B cell (primary cell): ENCODE data around the gene RPS19. TPM values are rescaled to one million over a fixed set of nuclear protein-coding genes. Genes with fewer than 3 reads are reported as not detected.
A peak's percentile ranks its signal among the peaks of the same experiment; 100 is the strongest.

ENCODE experiments used
- ATAC-seq: fragments of 200-7000 bp; cut with Tn5 transposase; one replicate; pipeline ENCODE4 v1.10.0; 2021; ENCODE audit warnings: low read depth, mild to moderate bottlenecking, moderate number of reproducible peaks, moderate library complexity
- CTCF ChIA-PET: fragments of 350-600 bp; sonication (Branson Sonifier 250); formaldehyde crosslinking; loops from one replicate; lab custom pipeline; 2021; ENCODE audit warnings: antibody characterized with exemption, inconsistent platforms; lab: Charles Lee
- POLR2A ChIA-PET: fragments of 350-600 bp; sonication (Branson Sonifier 250); formaldehyde crosslinking; loops from one replicate; lab custom pipeline; 2021; ENCODE audit warnings: antibody characterized with exemption; lab: Charles Lee
- DNase-seq: peaks from one replicate; pipeline ENCODE4 v3.0.0; 2013
- H2AFZ ChIP-seq: 2 replicates; pipeline ENCODE4 v1.6.1; 2012; ENCODE audit warnings: mild to moderate bottlenecking, low read depth, low read length; ENCODE audit not compliant: insufficient read depth, poor library complexity, severe bottlenecking
- H3K27ac ChIP-seq, 2 donors: 1 replicate in 1 of 2; 2 replicates in 1 of 2; pipeline ENCODE4 v1.5.1; 2012 to 2013; ENCODE audit warnings: low read length in 2 of 2, mild to moderate bottlenecking in 2 of 2, moderate library complexity in 1 of 2
- H3K27me3 ChIP-seq, 4 experiments: fragments of 200-600 bp in 1 of 4; sonication (generic) in 1 of 4; replicated peaks in 1 of 4; 1 replicate in 2 of 4; 2 replicates in 2 of 4; pipeline versions ENCODE4 v1.6.1 to v1.7.0; 2013 to 2016; ENCODE audit warnings: low read length in 3 of 4, mild to moderate bottlenecking in 2 of 4, mixed read lengths in 1 of 4, moderate library complexity in 1 of 4; ENCODE audit not compliant: insufficient read depth in 4 of 4, control insufficient read depth in 3 of 4; ENCODE audit errors: control extremely low read depth in 1 of 4
- H3K36me3 ChIP-seq, 2 experiments: replicated peaks in 1 of 2; 1 replicate in 1 of 2; 2 replicates in 1 of 2; pipeline versions ENCODE4 v1.6.1 to v1.7.1; 2013; ENCODE audit warnings: low read length in 1 of 2; ENCODE audit not compliant: insufficient read depth in 2 of 2, control insufficient read depth in 1 of 2; ENCODE audit errors: control extremely low read depth in 1 of 2, extremely low read depth in 1 of 2
- H3K4me1 ChIP-seq, 2 donors: fragments of 200-600 bp in 1 of 2; sonication (generic) in 1 of 2; 1 replicate in 1 of 2; 2 replicates in 1 of 2; pipeline versions ENCODE4 v1.5.1 to v1.6.1; 2013 to 2017; ENCODE audit warnings: low read length in 2 of 2; ENCODE audit not compliant: control insufficient read depth in 2 of 2, insufficient read depth in 2 of 2
- H3K4me2 ChIP-seq: replicated peaks from 2 replicates; pipeline ENCODE3; 2012; ENCODE audit warnings: mild to moderate bottlenecking, low read depth, low read length; ENCODE audit not compliant: poor library complexity, severe bottlenecking
- H3K4me3 ChIP-seq, 5 experiments: fragments of 200-600 bp in 1 of 5; sonication (generic) in 1 of 5; 1 replicate in 3 of 5; 2 replicates in 2 of 5; pipeline versions ENCODE4 v1.5.1 to v1.7.0; 2011 to 2016; ENCODE audit warnings: low read length in 4 of 5, mild to moderate bottlenecking in 4 of 5, low read depth in 2 of 5, control low read depth in 1 of 5, moderate library complexity in 1 of 5; ENCODE audit not compliant: insufficient read depth in 1 of 5; ENCODE audit errors: control extremely low read depth in 1 of 5, extremely low read depth in 1 of 5
- H3K79me2 ChIP-seq: fragments of 200-600 bp; sonication (generic); one replicate; pipeline ENCODE4 v1.6.0; 2016; ENCODE audit warnings: low read length; ENCODE audit not compliant: control insufficient read depth, insufficient read depth
- H3K9ac ChIP-seq: fragments of 200-600 bp; sonication (generic); 2 replicates; pipeline ENCODE4 v1.6.1; 2017; ENCODE audit warnings: mild to moderate bottlenecking, low read length, moderate library complexity
- H3K9me3 ChIP-seq, 3 donors: one replicate each; pipeline versions ENCODE4 v1.6.1 to v1.7.1; 2013; ENCODE audit warnings: low read length in 2 of 3; ENCODE audit not compliant: control insufficient read depth in 2 of 3, insufficient read depth in 1 of 3; ENCODE audit errors: control extremely low read depth in 1 of 3
- H4K20me1 ChIP-seq: 2 replicates; pipeline ENCODE4 v1.6.0; 2012; ENCODE audit warnings: mild to moderate bottlenecking, low read length; ENCODE audit not compliant: insufficient read depth, control insufficient read depth, poor library complexity, severe bottlenecking
- H3K27ac Mint-ChIP-seq: one replicate; pipeline ENCODE4 v1.8.0; 2021; ENCODE audit warnings: mixed read lengths
- H3K27me3 Mint-ChIP-seq: one replicate; pipeline ENCODE4 v1.8.0; 2021; ENCODE audit warnings: mixed read lengths
- H3K4me1 Mint-ChIP-seq: one replicate; pipeline ENCODE4 v1.8.0; 2021; ENCODE audit warnings: mixed read lengths
- H3K4me3 Mint-ChIP-seq: one replicate; pipeline ENCODE4 v1.8.0; 2021; ENCODE audit warnings: mixed read lengths
- H3K9me3 Mint-ChIP-seq: one replicate; pipeline ENCODE4 v1.8.0; 2022; ENCODE audit warnings: mixed read lengths; ENCODE audit not compliant: insufficient read depth
- CTCF ChIP-seq: fragments of 200-600 bp; IDR thresholded peaks from one replicate; pipeline ENCODE4 v1.8.0; 2022; ENCODE audit warnings: antibody characterized with exemption, mild to moderate bottlenecking
- EZH2 ChIP-seq: IDR thresholded peaks from 2 replicates; pipeline ENCODE4 v1.6.1; 2012; ENCODE audit warnings: borderline replicate concordance, low read depth, mild to moderate bottlenecking, moderate library complexity, low read length; ENCODE audit not compliant: insufficient read depth, poor library complexity, severe bottlenecking
- WGBS: methylation state at CpG from one replicate; pipeline ENCODE4 v1.1.5; 2013; ENCODE audit warnings: missing lambda C conversion rate; ENCODE audit not compliant: insufficient coverage; 5-methylcytosine and 5-hydroxymethylcytosine counted together
- intact Hi-C: fragments of 100-400 bp; cut with micrococcal nuclease; formaldehyde crosslinking; loops from one replicate; pipeline ENCODE4 v1.10.0; 2022
- polyA plus RNA-seq: library from polyadenylated mRNA; depleted of rRNA; stranded (reverse); fragments of >200 nt; gene quantifications from 2 replicates; pipeline ENCODE4 v1.2.3, GENCODE V29; 2012
- total RNA-seq, 2 donors: library from RNA; stranded (reverse); fragments of 120-200 nt in 1 of 2; gene quantifications; 1 replicate in 1 of 2; 2 replicates in 1 of 2; pipeline versions ENCODE4 v1.2.3 to v1.2.4, GENCODE V29; 2013 to 2022

Gene RPS19
- total and polyA plus RNA-seq, 2 donors (not counting 1 experiment from before 2014, with no cell fraction given) = 3,322 to 9,144 TPM

DNA sequence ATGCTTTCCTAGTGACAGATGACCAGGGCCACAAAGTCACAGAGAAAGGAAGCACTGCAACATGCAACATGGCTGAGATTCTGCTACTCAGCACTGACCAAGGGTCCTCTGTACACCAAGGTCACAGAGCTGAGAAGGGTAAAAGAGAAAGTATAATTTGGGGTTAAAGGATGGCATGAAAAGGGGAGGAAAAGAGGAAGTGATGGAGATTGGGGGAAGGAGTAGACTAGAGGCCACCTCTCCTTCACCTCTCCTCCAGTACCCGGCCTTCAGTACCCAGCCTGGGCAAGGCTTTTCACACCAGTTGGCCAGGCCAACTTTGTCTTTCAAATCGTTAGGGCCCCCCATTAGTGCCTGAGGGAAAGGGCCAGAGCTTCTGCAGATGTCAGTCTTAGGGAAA is 6.3 kb upstream of the RPS19 start:
- Mint-ChIP-seq H3K4me1 (no peaks in the 10 kb centered on the region), H3K27ac (no peak overlapping the region), H3K4me3 (no peak overlapping the region), H3K9me3 (no peaks in the 10 kb centered on the region), H3K27me3 (peaks cover 4% of the 10 kb centered on the region)
- Histone ChIP-seq H3K36me3 (no peaks in the 10 kb centered on the region), H3K4me1 (no peaks in the 10 kb centered on the region), H3K4me2 (no peak overlapping the region), H4K20me1 (no peaks in the 10 kb centered on the region), H3K9ac (no peak overlapping the region), H3K79me2 (no peaks in the 10 kb centered on the region), H3K27ac (no peak overlapping the region), H3K4me3 (no peak overlapping the region), H2AFZ (no peak overlapping the region), H3K9me3 (no peaks in the 10 kb centered on the region), H3K27me3 (no peaks in the 10 kb centered on the region)
- TF ChIP-seq EZH2 = no peak
- no peak for TF ChIP-seq CTCF
- 75% methylated on average over 1 of the region's 2 CpGs for WGBS
- ChIA-PET POLR2A (no interaction called here), CTCF (interaction anchor here (1.0 to 2.2 kb wide), 5 partner anchors 18 to 175 kb away, joined by 3 to 10 read pairs (median 3); no protein-coding TSS in a partner anchor)
- ATAC-seq (no peak), DNase-seq (no peak)
- intact Hi-C loops = no loop called here

DNA sequence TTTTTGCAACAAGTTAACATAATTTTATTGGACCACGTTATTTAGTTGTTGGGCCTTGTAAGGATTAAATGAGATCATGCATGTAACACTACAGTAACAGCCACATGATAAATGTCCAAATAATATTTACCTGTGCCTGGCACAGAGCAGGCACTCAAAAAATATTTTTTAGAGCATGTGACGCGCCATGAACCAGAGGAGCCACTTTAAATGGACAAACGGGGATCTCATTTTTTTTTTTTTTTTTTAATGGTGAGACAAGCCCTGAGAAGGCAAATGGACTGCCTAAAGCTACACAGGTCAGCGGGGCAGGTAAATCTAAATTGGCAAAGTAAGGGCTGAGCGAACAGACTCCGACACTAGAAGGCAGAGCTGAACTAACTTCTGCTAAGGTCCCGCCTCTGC is 840 bp upstream of the RPS19 start:
- Mint-ChIP-seq H3K4me3 (peak overlapping the region; percentile 92), H3K27me3 (no peaks in the 10 kb centered on the region), H3K9me3 (no peaks in the 10 kb centered on the region), H3K4me1 (peaks cover 39% of the 10 kb centered on the region), H3K27ac (peak overlapping the region; percentile 97)
- H2AFZ ChIP-seq = peak overlapping the region; percentile 81
- H3K36me3 ChIP-seq = peaks cover 2 to 35% of the 10 kb centered on the region in 2 experiments
- H3K9me3 ChIP-seq = no peaks in the 10 kb centered on the region
- peaks cover 35 to 42% of the 10 kb centered on the region in 2 donors for H3K4me1 ChIP-seq
- peak overlapping the region; percentile 93 for H3K9ac ChIP-seq
- H3K27ac ChIP-seq = peak overlapping the region in 1 of 2 donors; percentile 94
- intact Hi-C loops = loop anchor here (1.0 kb wide), 5 partner anchors 25 to 466 kb away; partner anchors contain the start of gene MEGF8
- ATAC-seq (no peak), DNase-seq (no peak)
- peak overlapping the region; percentile 94 for H3K4me2 ChIP-seq
- no peaks in the 10 kb centered on the region for H3K27me3 ChIP-seq
- ChIA-PET POLR2A (interaction anchor here (0.7 to 2.8 kb wide), 13 partner anchors 11 to 596 kb away, joined by 4 to 57 read pairs (median 13); partner anchors contain the start of genes ARHGEF1, CD79A, HNRNPUL1 and RABAC1), CTCF (interaction anchor here (0.5 to 5.9 kb wide), 22 partner anchors 8 to 1150 kb away, joined by 3 to 83 read pairs (median 7); partner anchors contain the start of genes ARHGEF1, CD79A and RABAC1)
- peaks cover 42% of the 10 kb centered on the region for H3K79me2 ChIP-seq
- H4K20me1 ChIP-seq = peaks cover 38% of the 10 kb centered on the region
- WGBS = 1% methylated on average over 6 of the region's 8 CpGs
- TF ChIP-seq CTCF (no peak), EZH2 (no peak)
- H3K4me3 ChIP-seq = peak overlapping the region in 4 of 5 experiments; percentile 75 to 96 (median 75)
